Activated naive CD8-positive, alpha-beta T cell treated with anti-CD3 and anti-CD28 coated beads, Interleukin-2, amount 10 ng/mL, durations not matched to agents 7 days and 5 days (primary cell): ENCODE results near the gene NRXN3. TPM values are rescaled to one million over a fixed set of nuclear protein-coding genes. Genes with fewer than 3 reads are reported as not detected.

ENCODE experiments used
- ATAC-seq: fragments of 150-1000 bp; cut with Tn5 transposase; one replicate; pipeline ENCODE4 v1.10.0; 2021; ENCODE audit warnings: low read depth, moderate library complexity
- POLR2A ChIA-PET: fragments of 350-600 bp; sonication (Branson Sonifier 250); formaldehyde crosslinking; loops from one replicate; lab custom pipeline; 2021; ENCODE audit warnings: antibody characterized with exemption; lab: Charles Lee
- DNase-seq: peaks from one replicate; pipeline ENCODE4 v3.0.0; 2021
- H3K27ac Mint-ChIP-seq: one replicate; pipeline ENCODE4 v1.8.0; 2022; ENCODE audit warnings: mild to moderate bottlenecking, mixed read lengths
- H3K27me3 Mint-ChIP-seq: one replicate; pipeline ENCODE4 v1.8.0; 2022; ENCODE audit warnings: mild to moderate bottlenecking, moderate library complexity, mixed read lengths
- H3K36me3 Mint-ChIP-seq: one replicate; pipeline ENCODE4 v1.8.0; 2021; ENCODE audit warnings: mild to moderate bottlenecking, mixed read lengths
- H3K4me1 Mint-ChIP-seq: one replicate; pipeline ENCODE4 v1.8.0; 2021; ENCODE audit warnings: mixed read lengths
- H3K4me3 Mint-ChIP-seq: one replicate; pipeline ENCODE4 v1.8.0; 2022; ENCODE audit warnings: mild to moderate bottlenecking, moderate library complexity, mixed read lengths
- H3K9me3 Mint-ChIP-seq: one replicate; pipeline ENCODE4 v1.8.0; 2021; ENCODE audit warnings: mixed read lengths
- total RNA-seq, 2 experiments: library from RNA; stranded (reverse); gene quantifications; one replicate each; pipeline ENCODE4 v1.2.3, GENCODE V29; 2021

Gene NRXN3
- total RNA-seq, 2 experiments from 2014 or later, result not detected

DNA sequence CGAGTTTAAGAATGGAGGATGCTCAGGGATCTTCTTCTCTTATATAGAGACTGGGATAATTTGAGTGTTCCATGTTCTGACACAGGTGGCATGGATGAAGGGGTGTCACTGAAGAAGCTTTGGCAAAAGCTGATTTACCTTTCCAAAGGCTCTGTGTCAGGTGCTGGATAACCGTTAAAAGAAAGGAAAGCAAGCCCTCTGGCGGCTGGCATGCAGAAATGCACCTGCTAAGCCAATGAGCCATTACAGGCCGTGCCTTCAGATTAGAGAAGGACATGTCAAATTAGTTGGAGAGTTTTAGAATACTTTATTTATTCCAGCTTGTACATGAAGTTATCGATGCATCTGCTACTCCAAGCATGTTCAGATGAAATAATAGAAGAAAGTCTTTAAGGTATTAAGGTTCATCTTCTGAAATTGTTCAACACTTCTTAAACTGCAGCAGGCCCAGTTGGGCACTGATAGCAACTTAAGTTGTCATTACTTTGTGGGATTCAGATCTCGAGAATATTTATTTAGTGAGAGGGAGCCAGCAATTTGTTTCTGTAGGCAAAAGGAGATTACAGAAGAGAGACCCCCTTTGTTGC is 678.2 kb downstream of the NRXN3 start:
- Mint-ChIP-seq H3K27ac (no peak overlapping the region), H3K4me1 (no peaks in the 10 kb centered on the region), H3K9me3 (no peaks in the 10 kb centered on the region), H3K36me3 (no peaks in the 10 kb centered on the region), H3K4me3 (no peak overlapping the region), H3K27me3 (no peaks in the 10 kb centered on the region)
- ATAC-seq (no peak), DNase-seq (no peak)
- POLR2A ChIA-PET, result no interaction called here

DNA sequence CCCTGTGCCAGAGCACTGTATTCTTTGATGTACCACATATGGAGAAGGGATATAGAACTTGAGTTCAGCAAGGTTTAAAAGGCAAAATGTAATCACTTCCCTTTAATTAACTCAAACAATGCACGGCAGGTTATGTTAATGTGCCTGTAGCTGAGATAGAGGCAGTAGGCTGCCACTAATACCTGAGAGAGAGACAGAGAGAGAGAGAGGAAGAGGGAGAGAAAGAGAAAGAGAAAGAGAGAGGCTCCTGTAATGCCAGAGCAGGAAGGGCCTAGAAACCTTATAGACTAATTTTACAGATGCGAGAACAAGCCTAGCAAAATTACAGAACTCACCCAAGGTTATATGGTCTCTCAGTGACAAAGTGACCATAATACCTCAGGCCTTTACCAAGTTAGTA is 679.8 kb downstream of the NRXN3 start:
- H3K9me3 Mint-ChIP-seq, result no peaks in the 10 kb centered on the region

DNA sequence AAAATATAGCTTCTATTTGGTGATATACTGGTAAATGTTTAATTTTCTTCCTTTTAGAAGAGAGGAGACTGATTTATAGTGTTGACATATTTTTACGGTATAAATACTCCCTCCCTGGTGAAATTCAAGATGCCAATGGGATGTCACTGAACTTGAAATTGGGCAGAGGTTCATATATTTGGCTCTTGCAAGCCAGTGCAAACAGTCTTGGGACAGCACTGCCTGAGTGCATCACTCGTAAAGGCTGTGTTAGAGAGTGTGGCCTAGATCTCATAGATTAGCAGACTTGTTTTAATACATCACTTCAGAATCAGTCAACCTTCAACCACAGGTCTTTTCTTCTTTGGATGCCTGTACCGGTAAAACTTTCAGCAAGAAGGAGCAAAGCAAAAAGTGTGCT is 681.0 kb downstream of the NRXN3 start:
- Mint-ChIP-seq H3K4me3 (no peak overlapping the region), H3K27ac (no peak overlapping the region)
- POLR2A ChIA-PET, result no interaction called here

More for the DNA sequence above, 679.8 kb downstream of the NRXN3 start:
- no peaks in the 10 kb centered on the region for H3K36me3 Mint-ChIP-seq
- no peak overlapping the region for H3K27ac Mint-ChIP-seq
- DNase-seq (no peak), ATAC-seq (no peak)
- H3K27me3 Mint-ChIP-seq, result no peaks in the 10 kb centered on the region
- H3K4me3 Mint-ChIP-seq, result no peak overlapping the region
- POLR2A ChIA-PET, result no interaction called here
- H3K4me1 Mint-ChIP-seq, result no peaks in the 10 kb centered on the region

DNA sequence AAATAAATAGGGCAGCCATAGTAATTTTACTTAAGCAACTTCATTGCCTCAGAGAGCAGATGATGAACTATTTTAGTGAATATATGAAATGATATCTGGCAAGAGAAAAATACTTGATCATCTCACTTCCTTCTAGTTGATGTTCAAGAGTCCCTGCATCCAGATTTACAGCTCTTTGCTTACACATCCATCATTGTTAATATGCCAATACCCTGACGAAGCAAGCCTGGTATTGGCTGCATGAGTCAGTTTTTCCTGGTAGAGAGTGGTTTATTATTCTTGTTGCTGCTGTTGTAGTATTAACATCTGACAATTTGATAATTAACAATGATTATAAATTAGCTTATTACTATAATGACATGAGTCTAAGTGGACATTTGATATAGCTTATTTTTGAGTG is 681.9 kb downstream of the NRXN3 start:
- ATAC-seq (no peak), DNase-seq (no peak)
- Mint-ChIP-seq H3K4me1 (no peaks in the 10 kb centered on the region), H3K27me3 (no peaks in the 10 kb centered on the region), H3K4me3 (no peak overlapping the region), H3K27ac (no peak overlapping the region), H3K36me3 (no peaks in the 10 kb centered on the region), H3K9me3 (no peaks in the 10 kb centered on the region)
- POLR2A ChIA-PET, result no interaction called here

More for the DNA sequence above, 681.0 kb downstream of the NRXN3 start:
- ATAC-seq (no peak), DNase-seq (no peak)
- Mint-ChIP-seq H3K36me3 (no peaks in the 10 kb centered on the region), H3K27me3 (no peaks in the 10 kb centered on the region), H3K4me1 (no peaks in the 10 kb centered on the region), H3K9me3 (no peaks in the 10 kb centered on the region)

DNA sequence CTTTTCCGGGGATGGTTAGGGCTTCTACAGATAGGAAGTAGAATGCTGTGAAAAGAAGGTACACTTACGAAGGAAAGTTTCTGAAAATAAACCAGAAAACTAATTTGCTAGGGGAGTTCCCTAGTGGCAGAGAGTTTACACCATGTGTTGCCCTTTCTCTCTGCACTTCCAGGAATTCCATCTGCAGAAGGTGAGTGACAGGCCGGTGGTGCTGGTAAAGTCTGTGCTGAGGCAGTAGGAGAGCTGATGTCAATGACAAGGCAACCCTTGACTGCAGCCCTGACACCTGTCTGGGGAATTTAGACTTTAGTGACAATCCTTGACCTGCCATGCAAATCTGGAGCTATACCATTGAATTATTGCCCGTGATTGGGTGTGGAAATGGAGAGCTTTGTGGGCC is 687.8 kb downstream of the NRXN3 start:
- H3K4me1 Mint-ChIP-seq, result no peaks in the 10 kb centered on the region
- POLR2A ChIA-PET, result no interaction called here
- H3K27me3 Mint-ChIP-seq, result no peaks in the 10 kb centered on the region
- DNase-seq (no peak), ATAC-seq (no peak)
- H3K9me3 Mint-ChIP-seq, result no peaks in the 10 kb centered on the region
- no peak overlapping the region for H3K27ac Mint-ChIP-seq
- H3K4me3 Mint-ChIP-seq, result no peak overlapping the region
- no peaks in the 10 kb centered on the region for H3K36me3 Mint-ChIP-seq

DNA sequence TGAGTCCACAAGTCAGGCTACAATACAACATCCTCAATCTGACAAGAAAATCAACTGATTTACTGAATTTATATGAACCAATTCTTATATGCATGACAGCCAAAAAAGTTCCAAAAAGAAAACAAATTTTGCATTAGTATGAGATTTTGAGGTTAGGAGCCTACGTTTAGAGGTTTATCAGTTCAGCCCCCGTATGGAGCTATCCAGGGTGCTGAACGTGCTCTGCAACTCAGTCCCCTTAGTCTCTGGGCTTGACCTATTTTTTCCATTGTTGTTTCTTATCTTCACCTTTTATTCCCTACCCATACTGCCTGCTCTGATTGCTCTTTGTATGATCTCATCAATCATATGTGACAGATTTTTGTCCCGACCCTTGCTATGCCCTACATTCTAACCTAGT is 693.0 kb downstream of the NRXN3 start:
- H3K4me1 Mint-ChIP-seq, result no peaks in the 10 kb centered on the region
- H3K36me3 Mint-ChIP-seq, result no peaks in the 10 kb centered on the region
- no peak for ATAC-seq
- H3K9me3 Mint-ChIP-seq, result no peaks in the 10 kb centered on the region
- H3K27ac Mint-ChIP-seq, result no peak overlapping the region
- DNase-seq, result peak; percentile 39
- POLR2A ChIA-PET, result no interaction called here
- H3K4me3 Mint-ChIP-seq, result no peak overlapping the region
- no peaks in the 10 kb centered on the region for H3K27me3 Mint-ChIP-seq

DNA sequence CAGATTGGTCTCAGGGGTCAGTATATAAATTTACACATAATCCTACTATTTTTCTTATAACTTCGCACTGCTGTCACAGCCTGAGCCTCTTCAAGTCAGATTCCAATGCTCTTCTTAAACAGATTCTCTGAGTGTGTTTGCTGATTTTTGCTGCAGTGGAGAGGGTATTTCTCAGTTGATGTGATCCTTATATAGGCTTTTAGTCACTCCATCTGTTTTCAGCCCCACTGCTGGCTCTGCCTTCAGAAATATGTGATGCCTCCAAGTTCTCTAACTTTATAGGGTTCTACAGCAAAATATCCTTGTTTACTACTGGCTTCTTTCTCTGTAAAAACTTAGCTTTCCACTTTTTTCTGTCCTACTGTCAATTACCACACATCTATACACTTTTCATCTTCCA is 702.7 kb downstream of the NRXN3 start:
- H3K9me3 Mint-ChIP-seq, result no peaks in the 10 kb centered on the region
- no peaks in the 10 kb centered on the region for H3K4me1 Mint-ChIP-seq
- no peak for DNase-seq
- no peak overlapping the region for H3K4me3 Mint-ChIP-seq
- no peaks in the 10 kb centered on the region for H3K36me3 Mint-ChIP-seq
- no peak overlapping the region for H3K27ac Mint-ChIP-seq
- POLR2A ChIA-PET, result no interaction called here
- no peaks in the 10 kb centered on the region for H3K27me3 Mint-ChIP-seq
- no peak for ATAC-seq

DNA sequence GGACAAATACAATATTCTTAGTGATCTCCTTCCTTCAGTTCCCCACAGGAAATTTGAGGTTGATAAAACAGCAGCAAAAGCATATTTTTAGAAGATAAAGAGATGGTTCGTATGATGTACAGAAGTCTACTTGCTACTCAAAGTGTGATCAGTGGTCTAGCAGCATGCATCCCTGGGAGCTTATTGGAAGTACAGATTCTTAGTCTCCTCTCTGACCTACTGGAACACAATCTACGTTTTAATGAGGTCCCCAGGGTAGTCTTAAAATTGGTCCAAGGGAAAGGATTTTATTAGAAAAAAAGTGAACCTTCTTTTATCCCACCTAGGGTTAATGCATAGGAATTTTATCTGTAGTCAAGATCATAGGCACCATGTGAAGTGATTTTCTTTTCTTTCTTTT is 703.4 kb downstream of the NRXN3 start:
- H3K9me3 Mint-ChIP-seq, result no peaks in the 10 kb centered on the region
- H3K4me3 Mint-ChIP-seq, result no peak overlapping the region
- no peaks in the 10 kb centered on the region for H3K4me1 Mint-ChIP-seq
- no peak overlapping the region for H3K27ac Mint-ChIP-seq
- H3K27me3 Mint-ChIP-seq, result no peaks in the 10 kb centered on the region
- DNase-seq, result no peak
- POLR2A ChIA-PET, result no interaction called here
- no peaks in the 10 kb centered on the region for H3K36me3 Mint-ChIP-seq
- ATAC-seq, result no peak

DNA sequence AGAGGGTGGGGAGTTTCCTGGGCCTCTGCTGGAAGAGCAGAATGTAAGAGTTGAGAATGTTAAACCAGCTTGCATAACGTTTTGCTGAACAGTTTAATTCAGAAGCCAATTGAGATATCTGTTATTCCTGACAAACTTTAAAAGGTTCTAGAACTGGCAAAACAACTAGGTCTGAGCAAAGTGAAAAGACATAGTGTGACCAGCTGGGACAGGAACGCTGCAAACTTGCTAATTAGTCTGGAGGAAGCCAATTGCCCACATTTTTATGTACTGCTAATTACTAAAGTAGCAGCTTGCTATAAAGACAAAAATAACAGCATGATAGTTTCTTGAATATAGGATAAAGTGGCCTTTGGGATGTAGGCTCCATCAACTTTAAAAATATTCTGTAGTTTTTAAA is 704.9 kb downstream of the NRXN3 start:
- no peaks in the 10 kb centered on the region for H3K36me3 Mint-ChIP-seq
- no peak overlapping the region for H3K4me3 Mint-ChIP-seq

DNA sequence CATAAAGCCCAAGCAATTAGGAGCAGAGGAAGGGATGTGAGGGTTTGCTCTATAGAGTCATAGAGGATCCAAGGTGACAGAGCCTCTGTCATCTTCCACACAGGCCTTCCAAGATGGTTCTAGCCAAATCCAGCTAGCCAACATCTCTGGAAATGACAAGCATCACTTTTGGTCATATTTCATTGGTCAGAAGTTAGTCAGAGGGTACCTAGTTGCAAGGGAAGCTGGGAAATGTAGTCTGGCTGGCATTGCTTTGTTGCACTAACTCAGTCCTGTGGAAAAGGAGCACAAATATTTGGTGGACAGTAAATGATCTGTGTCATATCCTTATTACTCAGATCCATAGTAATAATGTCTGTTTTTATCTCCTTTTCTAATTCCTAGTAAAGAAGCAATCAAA is 715.7 kb downstream of the NRXN3 start:
- POLR2A ChIA-PET, result no interaction called here
- no peaks in the 10 kb centered on the region for H3K27me3 Mint-ChIP-seq
- no peaks in the 10 kb centered on the region for H3K36me3 Mint-ChIP-seq
- no peak overlapping the region for H3K4me3 Mint-ChIP-seq
- ATAC-seq (no peak), DNase-seq (no peak)
- H3K4me1 Mint-ChIP-seq, result no peaks in the 10 kb centered on the region
- peaks cover 5% of the 10 kb centered on the region for H3K9me3 Mint-ChIP-seq
- H3K27ac Mint-ChIP-seq, result no peak overlapping the region

More for the DNA sequence above, 704.9 kb downstream of the NRXN3 start:
- Mint-ChIP-seq H3K9me3 (no peaks in the 10 kb centered on the region), H3K4me1 (no peaks in the 10 kb centered on the region), H3K27ac (no peak overlapping the region), H3K27me3 (no peaks in the 10 kb centered on the region)
- POLR2A ChIA-PET, result interaction anchor here (0.6 kb wide), 1 partner anchor 84 kb away, joined by 3 read pairs; no protein-coding TSS in a partner anchor
- DNase-seq, result no peak
- no peak for ATAC-seq

DNA sequence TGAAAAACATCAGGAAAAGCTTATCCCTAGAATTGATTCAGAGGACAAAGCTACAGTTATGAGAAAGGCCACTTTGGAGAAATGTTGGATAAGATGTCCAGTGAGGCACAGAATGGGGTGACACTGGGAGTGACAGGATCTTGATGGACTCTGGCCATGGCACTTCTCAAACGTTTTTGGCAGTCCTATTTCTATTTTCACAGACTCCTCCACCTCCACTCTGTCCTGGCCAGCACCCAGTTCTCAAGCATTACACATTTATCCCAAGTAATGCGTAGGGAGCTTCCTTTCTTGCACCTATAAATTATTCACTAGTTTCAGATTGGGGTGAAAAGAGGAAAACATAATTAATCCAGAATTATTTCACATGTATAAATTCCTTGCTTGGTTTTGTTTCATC is 727.3 kb downstream of the NRXN3 start:
- ATAC-seq (no peak), DNase-seq (no peak)
- no peak overlapping the region for H3K27ac Mint-ChIP-seq
- no peak overlapping the region for H3K4me3 Mint-ChIP-seq
- no peaks in the 10 kb centered on the region for H3K36me3 Mint-ChIP-seq
- no peaks in the 10 kb centered on the region for H3K27me3 Mint-ChIP-seq
- POLR2A ChIA-PET, result no interaction called here
- no peaks in the 10 kb centered on the region for H3K4me1 Mint-ChIP-seq
- no peaks in the 10 kb centered on the region for H3K9me3 Mint-ChIP-seq

DNA sequence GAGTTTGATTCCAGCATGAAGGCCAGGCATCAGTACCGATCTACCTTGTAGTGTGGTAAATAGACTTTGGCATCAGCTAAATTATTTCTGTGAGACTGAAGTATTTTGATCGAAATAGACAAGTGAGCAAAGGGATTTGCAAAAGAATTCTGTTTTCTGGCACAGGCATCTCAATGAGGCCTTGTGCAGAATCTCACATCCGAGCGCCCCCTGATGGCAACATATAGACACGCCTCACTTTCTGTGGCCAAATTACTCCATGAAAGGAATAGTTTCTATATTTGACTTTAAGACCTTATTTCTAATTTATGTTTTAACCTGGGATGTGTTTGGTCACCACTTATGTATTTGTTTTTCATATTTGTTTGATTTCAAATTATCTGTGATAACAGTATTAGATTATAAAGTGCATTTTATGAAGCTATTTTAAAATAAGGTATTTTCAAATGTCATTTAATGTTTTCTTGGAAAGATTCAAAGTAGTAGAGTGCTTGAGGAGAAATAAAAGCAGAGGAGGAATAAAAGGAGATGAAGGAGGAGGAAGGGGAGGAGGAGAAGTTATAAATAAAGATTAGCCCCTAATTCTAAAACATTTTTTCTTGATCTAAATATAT is 731.9 kb downstream of the NRXN3 start:
- Mint-ChIP-seq H3K4me3 (no peak overlapping the region), H3K36me3 (no peaks in the 10 kb centered on the region), H3K27ac (no peak overlapping the region), H3K27me3 (peaks cover 2% of the 10 kb centered on the region), H3K4me1 (no peaks in the 10 kb centered on the region), H3K9me3 (no peaks in the 10 kb centered on the region)
- ATAC-seq (no peak), DNase-seq (no peak)
- POLR2A ChIA-PET, result no interaction called here

DNA sequence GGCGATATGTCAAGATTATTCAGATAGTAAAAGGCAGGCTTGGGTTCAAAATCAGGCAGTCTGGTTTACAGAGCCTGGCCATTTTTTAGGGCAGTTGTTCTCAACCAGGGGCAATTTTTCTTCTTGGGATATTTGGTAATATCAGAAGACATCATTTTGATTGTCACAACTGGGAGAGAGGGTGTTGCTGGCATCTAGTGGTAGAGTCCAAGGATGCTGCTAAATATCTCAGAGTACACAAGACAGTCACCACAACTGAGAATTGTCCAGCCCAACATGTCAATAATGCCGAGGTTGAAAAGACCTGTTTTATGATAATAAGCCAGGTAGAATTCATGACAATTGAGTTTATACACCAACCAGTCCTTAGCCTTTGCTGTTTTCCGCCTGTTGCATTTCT is 733.9 kb downstream of the NRXN3 start:
- Mint-ChIP-seq H3K27me3 (peaks cover 2% of the 10 kb centered on the region), H3K4me3 (no peak overlapping the region), H3K4me1 (no peaks in the 10 kb centered on the region), H3K9me3 (no peaks in the 10 kb centered on the region), H3K36me3 (no peaks in the 10 kb centered on the region), H3K27ac (no peak overlapping the region)
- POLR2A ChIA-PET, result no interaction called here
- ATAC-seq (no peak), DNase-seq (no peak)

DNA sequence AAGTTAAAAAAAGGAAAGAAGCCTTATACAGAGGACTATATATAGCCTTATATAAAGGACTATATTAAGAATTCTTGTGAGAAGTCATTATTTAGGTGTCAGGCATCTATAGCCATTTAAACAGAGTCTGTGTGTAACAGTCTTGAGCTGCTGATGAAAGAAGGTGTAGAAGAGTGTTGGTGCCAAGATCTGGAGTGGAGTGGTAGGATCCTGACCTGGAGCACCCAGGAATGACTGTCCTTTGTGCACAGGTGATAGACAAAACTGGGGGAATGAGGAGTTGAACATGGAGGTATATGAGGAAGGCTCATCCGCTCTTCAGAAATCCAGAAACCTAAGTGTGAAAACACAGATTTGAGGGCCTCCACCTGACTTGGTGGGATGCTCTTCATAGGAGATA is 747.3 kb downstream of the NRXN3 start:
- H3K36me3 Mint-ChIP-seq, result no peaks in the 10 kb centered on the region
- no peaks in the 10 kb centered on the region for H3K4me1 Mint-ChIP-seq
- H3K27ac Mint-ChIP-seq, result no peak overlapping the region
- ATAC-seq (no peak), DNase-seq (no peak)
- POLR2A ChIA-PET, result no interaction called here
- no peak overlapping the region for H3K4me3 Mint-ChIP-seq
- no peaks in the 10 kb centered on the region for H3K9me3 Mint-ChIP-seq
- H3K27me3 Mint-ChIP-seq, result no peaks in the 10 kb centered on the region
